Astrocyte of the spinal cord (primary cell): ENCODE data around the gene NANOS2.

Experiments
- DNase-seq: peaks from one replicate; pipeline ENCODE4 v3.0.0; 2011; ENCODE audit warnings: low read depth, low spot score
- H3K4me3 ChIP-seq: 2 replicates; pipeline ENCODE4 v1.5.1; 2011; ENCODE audit warnings: low read depth, mild to moderate bottlenecking, low read length, moderate library complexity
- CTCF ChIP-seq: IDR thresholded peaks from 2 replicates; pipeline ENCODE4 v1.5.1; 2012; ENCODE audit warnings: low read depth, mild to moderate bottlenecking, low read length, inconsistent platforms
- in situ Hi-C: cut with HindIII; loops from 2 replicates; pipeline ENCODE4 v1.10.0; 2017; ENCODE audit warnings: low sequenced_read_pairs

NANOS2 gene

GRCh38 chr19:45955905-45956608 is 41.5 kb upstream of the NANOS2 start:
- H3K4me3 ChIP-seq: no peak overlapping the region
- in situ Hi-C loops: no loop called here
- TF ChIP-seq CTCF: no peak
- peak; percentile 64 for DNase-seq

GRCh38 chr19:45954156-45954555 is 39.6 kb upstream of the NANOS2 start:
- in situ Hi-C loops: no loop called here
- peak; percentile 19 for DNase-seq
- TF ChIP-seq CTCF: no peak
- H3K4me3 ChIP-seq: no peak overlapping the region

GRCh38 chr19:45953676-45954075 is 39.1 kb upstream of the NANOS2 start:
- TF ChIP-seq CTCF: no peak
- DNase-seq: peak; percentile 25
- in situ Hi-C loops: no loop called here
- no peak overlapping the region for H3K4me3 ChIP-seq

- H3K4me3 ChIP-seq: no peak overlapping the region
- in situ Hi-C loops: no loop called here
- DNase-seq: peak; percentile 22
- TF ChIP-seq CTCF: no peak
Observed at GRCh38 chr19:45952686-45953505, 38.3 kb upstream of the NANOS2 start.

GRCh38 chr19:45952341-45952685 is 37.7 kb upstream of the NANOS2 start:
- DNase-seq: no peak
- H3K4me3 ChIP-seq: no peak overlapping the region

GRCh38 chr19:45947926-45948325 is 33.3 kb upstream of the NANOS2 start:
- in situ Hi-C loops: no loop called here
- H3K4me3 ChIP-seq: no peak overlapping the region
- peak; percentile 65 for DNase-seq
- TF ChIP-seq CTCF: no peak

More at GRCh38 chr19:45952341-45952685, 37.7 kb upstream of the NANOS2 start:
- in situ Hi-C loops: no loop called here
- no peak for TF ChIP-seq CTCF
